ENCODE data around the gene TOP3A.

GRCh38 chr17:18285296-18285695 is 29.5 kb downstream of the TOP3A start:
- TF ChIP-seq CTCF (IDR thresholded peaks at IDR 0.05) (no peak), EZH2 (IDR thresholded peaks at IDR 0.05) (no peak), EZH2phosphoT487 (IDR thresholded peaks at IDR 0.05) (no peak)
